Ascending aorta (tissue), 2 donors: Measurements from ENCODE around the gene DIAPH2. TPM values are rescaled to one million over a fixed set of nuclear protein-coding genes. Genes with fewer than 3 reads are reported as not detected.

Experiments used
- DNase-seq, 2 donors: peaks; one replicate each; pipeline ENCODE4 v3.0.0-alpha.2; 2019; ENCODE audit warnings: low spot score in 2 of 2
- H3K27ac ChIP-seq, 2 donors: fragments of 200-600 bp; sonication (generic); one replicate each; pipeline ENCODE4 v1.5.1; 2016 to 2017; ENCODE audit warnings: mild to moderate bottlenecking in 1 of 2
- H3K27me3 ChIP-seq: fragments of 200-600 bp; sonication (generic); one replicate; pipeline ENCODE4 v1.5.1; 2017
- H3K36me3 ChIP-seq, 2 donors: fragments of 200-600 bp; sonication (generic); one replicate each; pipeline ENCODE4 v1.5.1; 2016
- H3K4me1 ChIP-seq, 2 donors: fragments of 200-600 bp; sonication (generic); one replicate each; pipeline ENCODE4 v1.5.1; 2016 to 2017; ENCODE audit warnings: mild to moderate bottlenecking in 1 of 2
- H3K4me3 ChIP-seq, 2 donors: fragments of 200-600 bp; sonication (generic); one replicate each; pipeline ENCODE4 v1.5.1; 2016 to 2017; ENCODE audit warnings: mild to moderate bottlenecking in 1 of 2
- H3K9me3 ChIP-seq, 2 donors: fragments of 200-600 bp; sonication (generic); one replicate each; pipeline ENCODE4 v1.5.1; 2016
- intact Hi-C: fragments of 100-400 bp; cut with DNase I; formaldehyde crosslinking; loops from one replicate; pipeline ENCODE4 v1.15.1; 2023
- total RNA-seq: library from RNA; depleted of rRNA; stranded (reverse); fragments of >200 nt; gene quantifications from one replicate; pipeline ENCODE4 v1.1.0, GENCODE V29; 2016
- TF ChIP-seq, protein P1 (sequence below), 3 experiments: fragments of 200-600 bp in 2 of 3; fragments of 450-650 bp in 1 of 3; sonication (generic) in 2 of 3; IDR thresholded peaks; one replicate each; pipeline ENCODE4 v1.5.1; 2016 to 2019; ENCODE audit warnings: antibody characterized with exemption in 3 of 3, mild to moderate bottlenecking in 1 of 3, moderate library complexity in 1 of 3

DIAPH2 gene
- total RNA-seq, 1 donor from 2014 or later, result 27.9 TPM

DNA sequence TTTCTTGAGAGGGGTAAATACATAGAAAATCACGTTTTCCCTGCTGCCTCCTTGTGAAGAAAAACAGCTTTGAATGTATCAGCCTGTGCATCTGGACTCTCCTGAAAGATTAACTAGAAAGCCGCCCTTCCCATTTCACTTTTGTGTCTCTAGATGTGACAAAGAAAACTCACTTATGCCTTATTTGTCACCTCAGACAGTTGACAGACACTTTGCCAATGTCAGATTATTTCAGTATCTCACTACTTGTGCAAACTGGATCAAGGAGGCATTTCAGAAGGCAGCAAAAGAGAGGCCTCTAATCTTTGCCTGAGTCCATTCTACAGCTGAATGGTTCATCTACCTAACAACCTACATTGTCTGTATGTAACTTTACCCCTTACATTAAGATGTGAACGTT is 954.0 kb downstream of the DIAPH2 start:
- Histone ChIP-seq H3K27me3 (no peaks in the 10 kb centered on the region), H3K4me1 (no peaks in the 10 kb centered on the region), H3K4me3 (no peak overlapping the region), H3K27ac (no peak overlapping the region), H3K9me3 (peaks cover 4 to 6% of the 10 kb centered on the region in 2 donors), H3K36me3 (no peaks in the 10 kb centered on the region)
- DNase-seq, result no peak
- TF ChIP-seq, protein P1, sequence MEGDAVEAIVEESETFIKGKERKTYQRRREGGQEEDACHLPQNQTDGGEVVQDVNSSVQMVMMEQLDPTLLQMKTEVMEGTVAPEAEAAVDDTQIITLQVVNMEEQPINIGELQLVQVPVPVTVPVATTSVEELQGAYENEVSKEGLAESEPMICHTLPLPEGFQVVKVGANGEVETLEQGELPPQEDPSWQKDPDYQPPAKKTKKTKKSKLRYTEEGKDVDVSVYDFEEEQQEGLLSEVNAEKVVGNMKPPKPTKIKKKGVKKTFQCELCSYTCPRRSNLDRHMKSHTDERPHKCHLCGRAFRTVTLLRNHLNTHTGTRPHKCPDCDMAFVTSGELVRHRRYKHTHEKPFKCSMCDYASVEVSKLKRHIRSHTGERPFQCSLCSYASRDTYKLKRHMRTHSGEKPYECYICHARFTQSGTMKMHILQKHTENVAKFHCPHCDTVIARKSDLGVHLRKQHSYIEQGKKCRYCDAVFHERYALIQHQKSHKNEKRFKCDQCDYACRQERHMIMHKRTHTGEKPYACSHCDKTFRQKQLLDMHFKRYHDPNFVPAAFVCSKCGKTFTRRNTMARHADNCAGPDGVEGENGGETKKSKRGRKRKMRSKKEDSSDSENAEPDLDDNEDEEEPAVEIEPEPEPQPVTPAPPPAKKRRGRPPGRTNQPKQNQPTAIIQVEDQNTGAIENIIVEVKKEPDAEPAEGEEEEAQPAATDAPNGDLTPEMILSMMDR (IDR thresholded peaks at IDR 0.05), result no peak
- intact Hi-C loops, result no loop called here

DNA sequence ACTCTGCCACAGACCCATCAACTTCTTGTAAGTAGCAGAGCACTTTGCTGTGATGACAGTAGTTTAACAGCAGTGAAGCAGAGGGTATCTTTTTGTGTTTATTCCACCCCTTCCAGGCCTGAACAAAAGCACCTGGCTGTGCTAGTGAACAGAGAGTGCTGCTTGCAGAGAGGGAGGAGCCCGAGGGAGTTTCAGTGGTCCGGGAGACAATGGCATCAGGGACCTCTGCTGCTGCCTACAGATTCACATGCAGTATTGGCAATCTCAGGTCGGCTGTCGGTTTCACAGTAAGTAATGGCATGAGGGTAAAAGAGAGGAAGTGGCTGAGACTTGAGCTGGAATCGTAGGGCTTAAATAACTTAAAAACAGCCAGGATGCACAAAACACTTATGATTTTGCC is 954.9 kb downstream of the DIAPH2 start:
- Histone ChIP-seq H3K27ac (no peak overlapping the region), H3K4me1 (no peaks in the 10 kb centered on the region), H3K36me3 (no peaks in the 10 kb centered on the region), H3K4me3 (no peak overlapping the region), H3K9me3 (peaks cover 4 to 6% of the 10 kb centered on the region in 2 donors), H3K27me3 (no peaks in the 10 kb centered on the region)
- TF ChIP-seq, protein P1 (IDR thresholded peaks at IDR 0.05), result no peak
- intact Hi-C loops, result no loop called here
- no peak for DNase-seq

Other genes with a start within 250 kb of the DIAPH2 start
- 0.43 TPM for gene RPA4, start 199.1 kb downstream of the DIAPH2 start, total RNA-seq